NCI-H524 (cell line): ENCODE measurements around the gene SDK1.
A peak's percentile ranks its signal among the peaks of the same experiment; 100 is the strongest.

Source experiments
- DNase-seq, 2 experiments: peaks; one replicate each; lab custom pipeline; 2025; lab: John Stamatoyannopoulos, UW

SDK1 gene

GRCh38 chr7:4156190-4156589 is 855.1 kb downstream of the SDK1 start:
- DNase-seq, result no peak

GRCh38 chr7:4157651-4158050 is 856.6 kb downstream of the SDK1 start:
- no peak for DNase-seq

- no peak for DNase-seq
These were observed 857.5 kb downstream of the SDK1 start for GRCh38 chr7:4158441-4159153.

GRCh38 chr7:4159154-4159501 is 858.1 kb downstream of the SDK1 start:
- DNase-seq, result no peak

- DNase-seq, result no peak
These were observed 858.9 kb downstream of the SDK1 start for GRCh38 chr7:4159761-4160554.

GRCh38 chr7:4162884-4163564 is 862.0 kb downstream of the SDK1 start:
- DNase-seq, result peak; percentile 43 to 69

- no peak for DNase-seq
These were observed 862.6 kb downstream of the SDK1 start for GRCh38 chr7:4163565-4164203.

GRCh38 chr7:4164556-4164955 is 863.5 kb downstream of the SDK1 start:
- no peak for DNase-seq

- no peak for DNase-seq
These were observed 865.3 kb downstream of the SDK1 start for GRCh38 chr7:4166340-4166739.

GRCh38 chr7:4166807-4167206 is 865.8 kb downstream of the SDK1 start:
- no peak for DNase-seq

- DNase-seq, result no peak
These were observed 866.4 kb downstream of the SDK1 start for GRCh38 chr7:4167385-4167910.

GRCh38 chr7:4168041-4168440 is 867.0 kb downstream of the SDK1 start:
- no peak for DNase-seq

- no peak for DNase-seq
These were observed 867.5 kb downstream of the SDK1 start for GRCh38 chr7:4168541-4168940.

GRCh38 chr7:4169455-4169854 is 868.4 kb downstream of the SDK1 start:
- DNase-seq, result no peak

- no peak for DNase-seq
These were observed 870.1 kb downstream of the SDK1 start for GRCh38 chr7:4170997-4171786.

GRCh38 chr7:4172883-4173282 is 871.8 kb downstream of the SDK1 start:
- DNase-seq, result no peak

GRCh38 chr7:4173615-4174014 is 872.6 kb downstream of the SDK1 start:
- no peak for DNase-seq

GRCh38 chr7:4174016-4174415 is 873.0 kb downstream of the SDK1 start:
- DNase-seq, result no peak

GRCh38 chr7:4174451-4174850 is 873.4 kb downstream of the SDK1 start:
- no peak for DNase-seq

- DNase-seq, result no peak
These were observed 873.8 kb downstream of the SDK1 start for GRCh38 chr7:4174884-4175283.

GRCh38 chr7:4175346-4175973 is 874.4 kb downstream of the SDK1 start:
- DNase-seq, result no peak
